Nucleus accumbens (tissue), 56 donors: Measurements from ENCODE around the gene SLC25A41.

Experiments used
- DNase-seq, 56 donors: peaks; one replicate each; lab custom pipeline; 2025; lab: John Stamatoyannopoulos, UW

Gene SLC25A41

GRCh38 chr19:6381030-6381750 lies 52.4 kb downstream of the SLC25A41 start:
- DNase-seq = peak in 21 of 56 donors; percentile 3 to 69 (median 35)

- no peak for DNase-seq
Measured at GRCh38 chr19:6379744-6380143, 53.8 kb downstream of the SLC25A41 start.

GRCh38 chr19:6378486-6378885 lies 55.1 kb downstream of the SLC25A41 start:
- no peak for DNase-seq

GRCh38 chr19:6378041-6378440 lies 55.5 kb downstream of the SLC25A41 start:
- DNase-seq = no peak

- DNase-seq = peak in 1 of 56 donors; percentile 4
Measured at GRCh38 chr19:6376512-6377190, 56.9 kb downstream of the SLC25A41 start.
